HG03460 (cell line): ENCODE data around the gene TPM2.

Source experiments
- ATAC-seq: cut with Tn5 transposase; IDR thresholded peaks from one replicate; pipeline ENCODE4 v1.9.1; 2021; ENCODE audit not compliant: unreplicated experiment

Gene TPM2

GRCh38 chr9:35635730-35636129, 54.0 kb downstream of the TPM2 start:
- ATAC-seq = no peak
